A204.1 (cell line): ENCODE measurements around the gene RNF222.
"Not testable (repeated sequence)": the region's sequence is repeated elsewhere in the genome, so short reads cannot be mapped to it uniquely, and the experiment has no call there.

ENCODE experiments used
- FAIRE-seq: peaks from 2 replicates; lab custom pipeline; 2012; peaks lifted over from hg19 to GRCh38; lab: Jason Lieb, UNC

RNF222 gene

GRCh38 chr17:8380049-8380448, 17.6 kb downstream of the RNF222 start:
- FAIRE-seq: no peak

GRCh38 chr17:8378117-8378516, 19.5 kb downstream of the RNF222 start:
- not testable (repeated sequence) for FAIRE-seq

GRCh38 chr17:8377422-8377821, 20.2 kb downstream of the RNF222 start:
- no peak for FAIRE-seq

GRCh38 chr17:8376271-8377067, 21.2 kb downstream of the RNF222 start, which contains the start of gene KRABD2:
TSS of gene KRABD2 (minus strand) at chr17:8376704.
- no peak for FAIRE-seq

GRCh38 chr17:8375738-8376259, 21.8 kb downstream of the RNF222 start:
- no peak for FAIRE-seq

- FAIRE-seq: not testable (repeated sequence)
Observed at GRCh38 chr17:8373856-8374255, 23.8 kb downstream of the RNF222 start.

GRCh38 chr17:8372422-8372821, 25.2 kb downstream of the RNF222 start:
- FAIRE-seq: no peak

GRCh38 chr17:8371786-8372185, 25.8 kb downstream of the RNF222 start:
- FAIRE-seq: no peak

- FAIRE-seq: no peak
Observed at GRCh38 chr17:8369944-8370343, 27.7 kb downstream of the RNF222 start.

- FAIRE-seq: no peak
Observed at GRCh38 chr17:8368193-8368592, 29.4 kb downstream of the RNF222 start.

- no peak for FAIRE-seq
Observed at GRCh38 chr17:8366231-8366630, 31.4 kb downstream of the RNF222 start.

- no peak for FAIRE-seq
Observed at GRCh38 chr17:8365143-8365542, 32.5 kb downstream of the RNF222 start.

- no peak for FAIRE-seq
Observed at GRCh38 chr17:8362651-8363332, 34.8 kb downstream of the RNF222 start.

GRCh38 chr17:8360751-8361150, 36.9 kb downstream of the RNF222 start:
- no peak for FAIRE-seq

GRCh38 chr17:8360260-8360659, 37.4 kb downstream of the RNF222 start:
- FAIRE-seq: no peak

- FAIRE-seq: no peak
Observed at GRCh38 chr17:8359769-8360168, 37.9 kb downstream of the RNF222 start.

- FAIRE-seq: no peak
Observed at GRCh38 chr17:8357910-8358309, 39.7 kb downstream of the RNF222 start.

- FAIRE-seq: no peak
Observed at GRCh38 chr17:8354236-8354635, 43.4 kb downstream of the RNF222 start.

GRCh38 chr17:8353736-8354135, 43.9 kb downstream of the RNF222 start:
- no peak for FAIRE-seq

- no peak for FAIRE-seq
Observed at GRCh38 chr17:8350339-8350738, 47.3 kb downstream of the RNF222 start.

- not testable (repeated sequence) for FAIRE-seq
Observed at GRCh38 chr17:8347001-8347400, 50.6 kb downstream of the RNF222 start.

- FAIRE-seq: no peak
Observed at GRCh38 chr17:8345951-8346665, 51.5 kb downstream of the RNF222 start.
